ENCODE measurements around the gene TOP2A.

Gene TOP2A

GRCh38 chr17:40358323-40359038 is 59.2 kb downstream of the TOP2A start:
- ATAC-seq = peak; percentile 54
- DNase-seq = peak; percentile 94

- DNase-seq (no peak), ATAC-seq (no peak)
These were observed 60.5 kb downstream of the TOP2A start for GRCh38 chr17:40356990-40357881.

GRCh38 chr17:40355804-40356758 is 61.6 kb downstream of the TOP2A start:
- DNase-seq = no peak
- no peak for ATAC-seq

- DNase-seq = peak; percentile 90
- ATAC-seq = peak; percentile 62
These were observed 62.4 kb downstream of the TOP2A start for GRCh38 chr17:40355123-40355803.

GRCh38 chr17:40354221-40355122 is 63.2 kb downstream of the TOP2A start:
- ATAC-seq (no peak), DNase-seq (no peak)

GRCh38 chr17:40352779-40353394 is 64.8 kb downstream of the TOP2A start:
- ATAC-seq (no peak), DNase-seq (no peak)

- DNase-seq (no peak), ATAC-seq (no peak)
These were observed 65.4 kb downstream of the TOP2A start for GRCh38 chr17:40352237-40352778.

- no peak for ATAC-seq
These were observed 66.1 kb downstream of the TOP2A start for GRCh38 chr17:40351359-40352236.

GRCh38 chr17:40350689-40351358 is 66.9 kb downstream of the TOP2A start:
- ATAC-seq (no peak), DNase-seq (no peak)

More at GRCh38 chr17:40351359-40352236, 66.1 kb downstream of the TOP2A start:
- DNase-seq = no peak

- no peak for ATAC-seq
- DNase-seq = no peak
These were observed 67.6 kb downstream of the TOP2A start for GRCh38 chr17:40349895-40350688.

GRCh38 chr17:40349477-40349894 is 68.2 kb downstream of the TOP2A start:
- DNase-seq (no peak), ATAC-seq (no peak)

GRCh38 chr17:40348562-40349476 is 68.9 kb downstream of the TOP2A start:
- ATAC-seq (no peak), DNase-seq (no peak)

GRCh38 chr17:40348136-40348504 is 69.6 kb downstream of the TOP2A start:
- no peak for DNase-seq
- ATAC-seq = no peak

- DNase-seq (no peak), ATAC-seq (no peak)
These were observed 70.2 kb downstream of the TOP2A start for GRCh38 chr17:40347319-40348135.

GRCh38 chr17:40346765-40347158 is 70.9 kb downstream of the TOP2A start:
- DNase-seq (no peak), ATAC-seq (no peak)
